Measurements from ENCODE around the gene IGDCC3.

IGDCC3 gene

GRCh38 chr15:65388306-65389080 lies 10.7 kb upstream of the IGDCC3 start:
- DNase-seq (ENCODE audit: low spot score) = no peak

GRCh38 chr15:65386886-65387285 lies 9.1 kb upstream of the IGDCC3 start:
- no peak for DNase-seq (ENCODE audit: low spot score)

GRCh38 chr15:65386376-65386775 lies 8.6 kb upstream of the IGDCC3 start:
- no peak for DNase-seq (ENCODE audit: low spot score)

- no peak for DNase-seq (ENCODE audit: low spot score)
Observed at GRCh38 chr15:65385870-65386258, 8.1 kb upstream of the IGDCC3 start.

- peak; percentile 90 for DNase-seq (ENCODE audit: low spot score)
Observed at GRCh38 chr15:65384895-65385869, 7.4 kb upstream of the IGDCC3 start.

GRCh38 chr15:65384505-65384894 lies 6.7 kb upstream of the IGDCC3 start:
- no peak for DNase-seq (ENCODE audit: low spot score)

- DNase-seq (ENCODE audit: low spot score) = no peak
Observed at GRCh38 chr15:65383991-65384390, 6.2 kb upstream of the IGDCC3 start.

GRCh38 chr15:65383456-65383855 lies 5.7 kb upstream of the IGDCC3 start:
- no peak for DNase-seq (ENCODE audit: low spot score)

GRCh38 chr15:65382921-65383320 lies 5.1 kb upstream of the IGDCC3 start:
- DNase-seq (ENCODE audit: low spot score) = no peak

GRCh38 chr15:65382146-65382491 lies 4.3 kb upstream of the IGDCC3 start:
- DNase-seq (ENCODE audit: low spot score) = no peak

- no peak for DNase-seq (ENCODE audit: low spot score)
Observed at GRCh38 chr15:65381445-65382145, 3.8 kb upstream of the IGDCC3 start.

GRCh38 chr15:65379986-65380385 lies 2.2 kb upstream of the IGDCC3 start:
- no peak for DNase-seq (ENCODE audit: low spot score)

GRCh38 chr15:65377105-65377975 lies 462 bp downstream of the IGDCC3 start:
- DNase-seq (ENCODE audit: low spot score) = no peak

GRCh38 chr15:65376767-65377104 lies 1.1 kb downstream of the IGDCC3 start:
- no peak for DNase-seq (ENCODE audit: low spot score)

GRCh38 chr15:65375871-65376607 lies 1.8 kb downstream of the IGDCC3 start:
- no peak for DNase-seq (ENCODE audit: low spot score)

- no peak for DNase-seq (ENCODE audit: low spot score)
Observed at GRCh38 chr15:65374821-65375401, 2.9 kb downstream of the IGDCC3 start.

- no peak for DNase-seq (ENCODE audit: low spot score)
Observed at GRCh38 chr15:65374334-65374733, 3.5 kb downstream of the IGDCC3 start.

- DNase-seq (ENCODE audit: low spot score) = no peak
Observed at GRCh38 chr15:65373163-65373651, 4.6 kb downstream of the IGDCC3 start.

- DNase-seq (ENCODE audit: low spot score) = no peak
Observed at GRCh38 chr15:65372787-65373067, 5.1 kb downstream of the IGDCC3 start.

- DNase-seq (ENCODE audit: low spot score) = no peak
Observed at GRCh38 chr15:65371976-65372786, 5.6 kb downstream of the IGDCC3 start.
